Right lobe of liver (tissue), 4 donors: ENCODE measurements around the gene STK17B.

ENCODE experiments used
- POLR2A ChIP-seq: fragments of 450-650 bp; IDR thresholded peaks from one replicate; pipeline ENCODE4 v1.6.1; 2017; ENCODE audit warnings: antibody characterized with exemption, mild to moderate bottlenecking
- TF ChIP-seq, protein P1 (sequence below), 4 donors: fragments of 200-600 bp in 3 of 4; fragments of 450-650 bp in 1 of 4; IDR thresholded peaks; one replicate each; pipeline versions ENCODE4 v1.5.1 to v1.8.0; 2016 to 2022; ENCODE audit warnings: antibody characterized with exemption in 4 of 4, mild to moderate bottlenecking in 2 of 4
- donor health status: DM: no; HTN: no; CAD: no.
- donor health status: DM: no; HTN: no; CAD: no.
- donor health status: DM: no; HTN: yes; CAD: no.

DNA sequence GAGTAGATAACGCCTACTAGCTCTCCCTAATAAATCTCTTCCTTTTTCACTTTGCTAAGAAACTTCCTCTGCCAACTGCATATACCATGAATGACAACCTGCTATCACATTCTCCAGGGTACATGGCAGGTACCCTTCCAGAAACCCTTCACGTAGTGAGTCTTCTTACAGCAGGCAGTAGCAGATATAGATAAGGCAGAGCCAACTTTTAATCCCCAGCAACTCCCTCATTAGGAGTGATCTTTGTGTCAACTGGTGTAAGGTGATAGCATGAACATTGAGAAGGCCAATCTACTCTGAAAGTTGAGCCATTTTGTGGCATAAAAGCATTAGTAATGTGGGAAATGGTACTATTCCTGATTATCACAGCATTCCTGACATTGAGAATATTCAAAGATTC, 5.7 kb upstream of the STK17B start:
- TF ChIP-seq, protein P1, sequence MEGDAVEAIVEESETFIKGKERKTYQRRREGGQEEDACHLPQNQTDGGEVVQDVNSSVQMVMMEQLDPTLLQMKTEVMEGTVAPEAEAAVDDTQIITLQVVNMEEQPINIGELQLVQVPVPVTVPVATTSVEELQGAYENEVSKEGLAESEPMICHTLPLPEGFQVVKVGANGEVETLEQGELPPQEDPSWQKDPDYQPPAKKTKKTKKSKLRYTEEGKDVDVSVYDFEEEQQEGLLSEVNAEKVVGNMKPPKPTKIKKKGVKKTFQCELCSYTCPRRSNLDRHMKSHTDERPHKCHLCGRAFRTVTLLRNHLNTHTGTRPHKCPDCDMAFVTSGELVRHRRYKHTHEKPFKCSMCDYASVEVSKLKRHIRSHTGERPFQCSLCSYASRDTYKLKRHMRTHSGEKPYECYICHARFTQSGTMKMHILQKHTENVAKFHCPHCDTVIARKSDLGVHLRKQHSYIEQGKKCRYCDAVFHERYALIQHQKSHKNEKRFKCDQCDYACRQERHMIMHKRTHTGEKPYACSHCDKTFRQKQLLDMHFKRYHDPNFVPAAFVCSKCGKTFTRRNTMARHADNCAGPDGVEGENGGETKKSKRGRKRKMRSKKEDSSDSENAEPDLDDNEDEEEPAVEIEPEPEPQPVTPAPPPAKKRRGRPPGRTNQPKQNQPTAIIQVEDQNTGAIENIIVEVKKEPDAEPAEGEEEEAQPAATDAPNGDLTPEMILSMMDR (IDR thresholded peaks at IDR 0.05) = no peak
- TF ChIP-seq POLR2A = no peak
